ENCODE measurements around the gene N4BP2. TPM values are rescaled to one million over a fixed set of nuclear protein-coding genes. Genes with fewer than 3 reads are reported as not detected.

N4BP2 gene
- total RNA-seq: 5.7 and 6.2 TPM in 2 replicates

DNA sequence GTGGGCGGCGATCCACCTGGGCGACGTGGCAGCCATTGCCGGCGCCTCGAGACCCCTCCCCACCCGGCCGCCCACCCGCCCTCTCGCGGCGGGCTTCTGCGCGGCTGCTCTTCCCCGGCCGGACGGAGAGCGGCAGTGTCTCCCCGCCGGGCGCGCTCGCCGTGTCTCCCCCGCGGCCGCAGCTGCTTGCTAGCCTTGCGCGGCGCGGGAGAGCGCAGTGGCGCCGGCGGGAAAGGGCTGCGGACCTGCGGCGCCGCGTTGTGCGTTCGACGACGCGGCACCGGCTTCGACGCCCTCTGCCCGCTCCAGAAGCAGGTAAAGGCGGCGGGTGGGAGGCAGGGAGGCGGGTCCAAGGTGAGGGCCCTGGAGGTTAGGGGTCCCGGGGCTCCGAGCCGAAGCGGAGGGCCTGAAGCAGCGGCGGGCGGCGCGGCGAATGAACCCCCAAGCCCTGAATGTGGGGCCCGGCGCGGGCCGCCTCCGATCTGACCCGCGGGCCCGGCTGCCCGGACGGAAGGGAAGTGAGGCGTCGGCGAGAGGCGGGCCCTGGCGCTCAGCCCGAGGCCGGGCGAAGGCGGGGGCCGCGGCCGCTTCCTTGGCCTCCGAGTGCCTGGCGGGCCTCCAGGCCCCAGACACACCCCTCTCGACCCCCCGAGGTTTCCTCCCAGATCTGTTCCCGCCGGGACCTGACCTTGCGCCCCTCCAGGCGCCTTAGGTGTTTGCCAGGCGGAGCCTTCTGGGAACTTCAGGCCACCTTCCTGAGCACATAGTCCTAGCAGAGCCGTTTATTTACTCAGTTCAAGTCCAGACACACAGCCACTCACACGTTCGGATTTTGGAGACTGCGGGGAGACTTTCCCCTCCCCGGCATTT is at the start of gene N4BP2:
Gene N4BP2 (plus strand): TSS at position 135 of the 870 bp plus-strand sequence. CDS start 40,491 bp downstream, outside the sequence.

GRCh38 chr4:40196724-40197281 is 140.2 kb downstream of the N4BP2 start, which contains the start of gene RHOH:
RHOH (plus strand) TSS chr4:40197031; CDS start chr4:40243387, 46,356 bp downstream.

Small RNA genes lying within 50 kb of the gene (small RNA-seq; reads per million reads assigned to genes)
- gene AC095057.1 (not detected), gene RF00432 (not detected), gene RNU6-1112P (not detected)

Other genes with a start within 250 kb of the N4BP2 start
- 57.0 and 78.6 TPM in 2 replicates for gene PDS5A, start 78.9 kb upstream of the N4BP2 start, total RNA-seq
- gene RHOH, start 140.2 kb downstream of the N4BP2 start, total RNA-seq: 0.20 TPM in 1 of 2 replicates, not detected in the other